Measurements from ENCODE around the gene CCR7.

Gene CCR7

GRCh38 chr17:40516581-40517285 lies 48.5 kb downstream of the CCR7 start:
- peak overlapping the region; percentile 30; the same call in 1 of the 2 replicates for H3K9ac ChIP-seq
- H3K36me3 ChIP-seq (ENCODE audit: insufficient read depth), result no peaks in the 10 kb centered on the region
- H3K4me3 ChIP-seq (IDR thresholded peaks at IDR 0.05; ENCODE audit: insufficient read depth, low read depth, low read length), result no peak overlapping the region
- peaks cover 46% of the 10 kb centered on the region for H3K4me1 ChIP-seq (ENCODE audit: low read depth, poor library complexity, severe bottlenecking)
- H3K27me3 ChIP-seq (ENCODE audit: insufficient read depth, low read depth), result no peaks in the 10 kb centered on the region
- no peaks in the 10 kb centered on the region for H4K20me1 ChIP-seq (ENCODE audit: insufficient read depth)
- no peaks in the 10 kb centered on the region for H3K79me2 ChIP-seq (ENCODE audit: insufficient read depth, low read depth)
- peak overlapping the region; percentile 57 for H3K27ac ChIP-seq
- H3K4me2 ChIP-seq, result peak overlapping the region; percentile 97
- TF ChIP-seq CTCF (conservative IDR thresholded peaks at IDR 0.05; ENCODE audit: low read depth, low read length), result no peak
- H2AFZ ChIP-seq (ENCODE audit: low read depth), result peak overlapping the region; percentile 54

- H3K9ac ChIP-seq, result no peak overlapping the region
- H3K4me3 ChIP-seq (IDR thresholded peaks at IDR 0.05; ENCODE audit: insufficient read depth, low read depth, low read length), result no peak overlapping the region
- no peak for TF ChIP-seq CTCF (conservative IDR thresholded peaks at IDR 0.05; ENCODE audit: low read depth, low read length)
- peaks cover 46% of the 10 kb centered on the region for H3K4me1 ChIP-seq (ENCODE audit: low read depth, poor library complexity, severe bottlenecking)
- no peaks in the 10 kb centered on the region for H3K36me3 ChIP-seq (ENCODE audit: insufficient read depth)
- H2AFZ ChIP-seq (ENCODE audit: low read depth), result no peak overlapping the region
- H3K79me2 ChIP-seq (ENCODE audit: insufficient read depth, low read depth), result no peaks in the 10 kb centered on the region
- H4K20me1 ChIP-seq (ENCODE audit: insufficient read depth), result no peaks in the 10 kb centered on the region
- no peak overlapping the region for H3K4me2 ChIP-seq
- H3K27ac ChIP-seq, result no peak overlapping the region
- H3K27me3 ChIP-seq (ENCODE audit: insufficient read depth, low read depth), result no peaks in the 10 kb centered on the region
These were observed 49.7 kb downstream of the CCR7 start for GRCh38 chr17:40515491-40516041.

- Histone ChIP-seq H3K27ac (no peak overlapping the region), H3K27me3 (ENCODE audit: insufficient read depth, low read depth) (no peaks in the 10 kb centered on the region), H2AFZ (ENCODE audit: low read depth) (no peak overlapping the region), H3K4me1 (ENCODE audit: low read depth, poor library complexity, severe bottlenecking) (peaks cover 46% of the 10 kb centered on the region), H3K36me3 (ENCODE audit: insufficient read depth) (no peaks in the 10 kb centered on the region), H3K4me2 (no peak overlapping the region), H3K4me3 (IDR thresholded peaks at IDR 0.05; ENCODE audit: insufficient read depth, low read depth, low read length) (no peak overlapping the region), H4K20me1 (ENCODE audit: insufficient read depth) (no peaks in the 10 kb centered on the region), H3K9ac (no peak overlapping the region), H3K79me2 (ENCODE audit: insufficient read depth, low read depth) (no peaks in the 10 kb centered on the region)
- no peak for TF ChIP-seq CTCF (conservative IDR thresholded peaks at IDR 0.05; ENCODE audit: low read depth, low read length)
These were observed 50.3 kb downstream of the CCR7 start for GRCh38 chr17:40515011-40515410.

- Histone ChIP-seq H3K36me3 (ENCODE audit: insufficient read depth) (no peaks in the 10 kb centered on the region), H3K4me2 (no peak overlapping the region; the same call in 1 of the 2 replicates), H3K9ac (no peak overlapping the region), H3K27ac (no peak overlapping the region), H3K4me3 (IDR thresholded peaks at IDR 0.05; ENCODE audit: insufficient read depth, low read depth, low read length) (no peak overlapping the region), H4K20me1 (ENCODE audit: insufficient read depth) (no peaks in the 10 kb centered on the region), H3K4me1 (ENCODE audit: low read depth, poor library complexity, severe bottlenecking) (peaks cover 46% of the 10 kb centered on the region), H3K27me3 (ENCODE audit: insufficient read depth, low read depth) (no peaks in the 10 kb centered on the region), H2AFZ (ENCODE audit: low read depth) (no peak overlapping the region), H3K79me2 (ENCODE audit: insufficient read depth, low read depth) (no peaks in the 10 kb centered on the region)
- no peak for TF ChIP-seq CTCF (conservative IDR thresholded peaks at IDR 0.05; ENCODE audit: low read depth, low read length)
These were observed 51.0 kb downstream of the CCR7 start for GRCh38 chr17:40514013-40514875.

Measured in KMS-11 (cell line).